Inferior parietal cortex (tissue), 1 donor: ENCODE results near the gene CSNK1G2.

ENCODE experiments used
- DNase-seq: peaks from one replicate; pipeline ENCODE4 v3.0.0-alpha.2; 2016; ENCODE audit errors: extremely low spot score

The CSNK1G2 gene

GRCh38 chr19:1968279-1969175, 27.6 kb downstream of the CSNK1G2 start:
- no peak for DNase-seq

- no peak for DNase-seq
Observed at GRCh38 chr19:1969176-1970002, 28.4 kb downstream of the CSNK1G2 start.

DNA sequence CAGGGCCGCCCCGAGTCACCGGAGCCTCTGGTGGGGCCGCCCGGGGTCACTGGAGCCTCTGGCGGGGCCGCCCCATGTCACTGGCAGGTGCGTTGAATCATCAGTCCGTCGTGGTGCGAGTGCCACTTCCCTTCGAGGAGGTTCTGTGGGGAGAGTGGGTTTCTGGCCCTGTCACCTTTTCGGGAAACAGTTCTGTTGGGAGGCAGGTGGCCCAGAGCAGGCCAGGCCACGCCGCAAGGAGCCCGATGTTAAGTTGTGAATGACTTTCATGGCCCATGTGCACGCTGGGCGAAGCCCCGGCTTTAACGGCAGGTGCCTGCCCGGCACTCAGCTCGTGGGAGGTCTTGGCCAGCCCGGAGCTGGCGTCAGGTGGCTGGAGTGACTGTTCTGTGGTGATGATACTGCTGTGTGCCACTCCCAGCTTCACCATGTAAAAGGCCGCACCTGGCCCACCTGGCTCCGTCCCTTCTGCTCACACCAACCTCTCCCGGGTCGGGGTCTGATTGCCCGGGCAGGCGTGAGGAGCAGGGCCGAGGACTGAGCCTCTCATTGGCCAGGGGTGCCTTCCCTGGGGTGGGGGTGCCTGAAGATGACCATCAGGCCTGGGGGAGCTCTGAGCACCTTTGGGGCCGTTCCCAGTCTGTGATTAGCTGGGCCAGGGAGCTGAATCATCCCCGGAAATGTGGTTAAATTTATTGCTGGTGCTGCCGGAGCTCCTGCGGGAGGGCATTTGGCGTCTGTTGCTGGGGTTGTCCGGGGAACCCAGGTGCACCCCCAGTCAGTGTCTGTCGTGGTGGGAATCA, 29.2 kb downstream of the CSNK1G2 start:
- no peak for DNase-seq

DNA sequence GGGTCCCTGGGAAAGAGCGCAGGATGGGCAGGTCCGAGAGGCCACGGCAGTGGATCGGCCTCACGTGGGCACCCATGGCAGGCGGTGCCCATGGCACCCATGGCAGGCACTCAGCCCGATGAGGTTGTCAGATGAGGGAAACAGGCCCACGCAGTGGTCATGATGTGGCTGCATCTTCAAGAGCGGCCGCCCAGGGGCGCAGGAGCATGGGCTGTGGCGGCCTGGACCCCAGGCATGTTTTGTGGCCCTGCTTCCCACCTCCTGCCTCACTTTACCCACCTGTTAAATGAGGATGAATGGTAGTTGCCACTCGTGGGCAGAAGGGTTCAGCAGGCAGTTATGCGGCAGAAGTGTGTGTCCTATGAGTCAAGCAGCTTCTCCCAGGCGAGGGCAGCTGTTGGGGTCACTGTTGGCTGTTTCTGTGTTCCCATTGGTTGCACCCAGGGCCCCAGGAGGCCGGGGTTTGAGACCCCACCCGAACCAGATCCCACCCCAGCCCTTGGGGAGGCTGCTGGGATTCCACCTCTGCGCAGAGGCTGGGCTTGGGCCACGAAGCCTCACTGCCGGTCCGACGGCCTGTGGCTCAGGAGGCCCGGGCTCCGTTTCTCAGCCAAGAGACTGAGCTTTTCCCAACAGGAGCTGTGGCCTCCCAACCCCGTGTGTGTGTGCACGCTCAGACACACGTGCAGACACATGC, 30.0 kb downstream of the CSNK1G2 start:
- DNase-seq: no peak

GRCh38 chr19:1974381-1975161, 33.6 kb downstream of the CSNK1G2 start:
- no peak for DNase-seq

GRCh38 chr19:1975162-1975480, 34.1 kb downstream of the CSNK1G2 start:
- no peak for DNase-seq

DNA sequence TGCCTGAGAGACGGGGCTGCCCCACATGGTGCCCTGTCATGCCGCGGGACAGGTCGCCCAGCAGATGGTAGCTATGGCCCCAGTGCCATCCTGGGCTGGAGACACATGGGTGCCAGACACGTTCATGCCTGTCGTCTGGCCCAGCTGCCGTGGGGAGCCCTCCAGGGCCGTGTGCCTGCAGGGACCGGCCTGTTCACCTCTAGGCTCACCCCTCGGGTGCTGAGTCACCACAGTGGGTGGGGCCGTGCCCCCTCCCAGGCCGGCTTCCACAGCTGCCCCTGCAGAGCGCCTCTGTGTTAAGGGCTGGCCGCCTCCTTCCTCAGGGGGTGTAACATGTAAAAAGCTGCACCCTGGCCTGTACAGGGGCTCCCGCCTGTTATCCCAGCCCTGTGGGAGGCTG, 36.1 kb downstream of the CSNK1G2 start:
- DNase-seq: no peak

DNA sequence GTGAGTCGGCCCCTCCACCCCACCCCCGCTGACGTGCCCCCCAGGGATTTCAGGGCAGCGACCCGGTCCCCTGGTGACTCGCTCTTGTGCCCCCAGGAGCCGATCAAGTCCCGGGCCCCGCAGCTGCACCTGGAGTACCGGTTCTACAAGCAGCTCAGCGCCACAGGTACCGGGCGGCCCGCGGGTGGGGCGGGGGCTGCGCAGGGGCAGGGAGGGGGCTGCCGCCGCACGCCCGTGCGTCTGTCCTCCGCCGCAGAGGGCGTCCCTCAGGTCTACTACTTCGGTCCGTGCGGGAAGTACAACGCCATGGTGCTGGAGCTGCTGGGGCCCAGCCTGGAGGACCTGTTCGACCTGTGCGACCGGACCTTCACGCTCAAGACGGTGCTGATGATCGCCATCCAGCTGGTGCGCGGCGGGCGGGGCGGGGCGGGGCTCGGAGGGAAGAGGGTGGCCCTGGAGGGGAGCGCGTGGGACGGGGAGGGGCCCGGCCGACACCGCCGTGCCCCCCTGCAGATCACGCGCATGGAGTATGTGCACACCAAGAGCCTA, 37.4 kb downstream of the CSNK1G2 start:
- DNase-seq: no peak

GRCh38 chr19:1979017-1979416, 38.0 kb downstream of the CSNK1G2 start:
- DNase-seq: no peak

- no peak for DNase-seq
Observed at GRCh38 chr19:1979642-1980041, 38.7 kb downstream of the CSNK1G2 start.

- DNase-seq: no peak
Observed at GRCh38 chr19:1980091-1980808, 39.3 kb downstream of the CSNK1G2 start.

- DNase-seq: no peak
Observed at GRCh38 chr19:1980809-1981181, 39.8 kb downstream of the CSNK1G2 start.

GRCh38 chr19:1981253-1981652, 40.3 kb downstream of the CSNK1G2 start:
- DNase-seq: no peak

DNA sequence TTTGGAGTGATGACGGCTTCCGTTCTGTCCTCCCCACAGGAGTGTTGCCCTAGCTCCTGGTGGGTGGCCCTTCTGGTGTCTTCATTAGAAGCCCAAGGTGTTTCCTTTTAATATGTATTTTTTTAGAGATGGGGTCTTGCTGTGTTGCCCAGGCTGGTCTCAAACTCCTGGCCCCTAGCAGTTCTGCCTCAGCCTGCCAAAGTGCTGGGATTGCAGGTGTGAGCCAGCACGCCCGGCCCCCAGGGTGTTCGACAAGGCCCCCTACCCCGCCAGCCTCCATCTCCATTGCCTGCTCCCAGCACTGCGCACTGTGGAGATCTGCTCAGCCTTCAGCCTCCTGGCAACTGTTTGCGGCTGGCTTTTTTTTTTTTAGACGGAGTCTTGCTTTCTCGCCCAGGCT, 43.4 kb downstream of the CSNK1G2 start:
- DNase-seq: no peak

DNA sequence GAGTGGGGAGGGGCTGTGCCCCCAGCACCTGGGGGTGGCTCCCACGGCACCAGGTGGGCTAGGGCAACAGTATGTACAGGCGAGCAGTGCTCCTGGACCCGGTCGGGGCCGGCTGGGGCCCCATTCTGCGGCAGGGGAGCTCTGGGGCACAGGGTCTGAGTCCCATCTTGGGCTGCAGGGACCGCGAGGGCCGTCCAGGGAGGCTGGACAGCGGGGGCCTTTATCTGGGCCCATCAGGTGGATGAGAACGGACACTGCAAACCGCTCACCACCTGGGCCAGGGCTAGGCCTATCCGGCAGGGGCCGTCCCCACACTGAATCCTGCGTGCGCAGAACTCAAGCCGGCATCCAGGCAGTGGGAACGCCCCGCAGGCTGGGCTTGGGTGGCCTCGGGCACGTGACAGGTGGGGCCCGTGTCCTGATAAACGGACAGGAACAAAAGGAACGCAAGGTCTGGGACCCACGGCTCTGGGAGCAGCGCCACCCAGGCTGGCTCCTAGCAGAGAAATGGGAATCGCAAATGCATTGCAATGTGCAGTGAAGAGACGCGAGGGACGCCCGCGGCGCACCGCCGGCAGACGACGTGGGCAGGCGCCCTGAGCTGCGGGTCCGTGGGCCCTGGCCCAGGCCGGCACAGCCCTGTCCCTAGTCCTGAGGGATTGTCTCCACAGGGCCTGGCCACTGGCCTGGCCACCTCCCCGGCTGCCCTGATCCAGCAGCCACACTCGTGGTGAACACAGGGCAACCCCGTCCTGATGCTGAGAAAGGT, 44.8 kb downstream of the CSNK1G2 start:
- no peak for DNase-seq

GRCh38 chr19:1986357-1987162, 45.6 kb downstream of the CSNK1G2 start:
- DNase-seq: no peak

DNA sequence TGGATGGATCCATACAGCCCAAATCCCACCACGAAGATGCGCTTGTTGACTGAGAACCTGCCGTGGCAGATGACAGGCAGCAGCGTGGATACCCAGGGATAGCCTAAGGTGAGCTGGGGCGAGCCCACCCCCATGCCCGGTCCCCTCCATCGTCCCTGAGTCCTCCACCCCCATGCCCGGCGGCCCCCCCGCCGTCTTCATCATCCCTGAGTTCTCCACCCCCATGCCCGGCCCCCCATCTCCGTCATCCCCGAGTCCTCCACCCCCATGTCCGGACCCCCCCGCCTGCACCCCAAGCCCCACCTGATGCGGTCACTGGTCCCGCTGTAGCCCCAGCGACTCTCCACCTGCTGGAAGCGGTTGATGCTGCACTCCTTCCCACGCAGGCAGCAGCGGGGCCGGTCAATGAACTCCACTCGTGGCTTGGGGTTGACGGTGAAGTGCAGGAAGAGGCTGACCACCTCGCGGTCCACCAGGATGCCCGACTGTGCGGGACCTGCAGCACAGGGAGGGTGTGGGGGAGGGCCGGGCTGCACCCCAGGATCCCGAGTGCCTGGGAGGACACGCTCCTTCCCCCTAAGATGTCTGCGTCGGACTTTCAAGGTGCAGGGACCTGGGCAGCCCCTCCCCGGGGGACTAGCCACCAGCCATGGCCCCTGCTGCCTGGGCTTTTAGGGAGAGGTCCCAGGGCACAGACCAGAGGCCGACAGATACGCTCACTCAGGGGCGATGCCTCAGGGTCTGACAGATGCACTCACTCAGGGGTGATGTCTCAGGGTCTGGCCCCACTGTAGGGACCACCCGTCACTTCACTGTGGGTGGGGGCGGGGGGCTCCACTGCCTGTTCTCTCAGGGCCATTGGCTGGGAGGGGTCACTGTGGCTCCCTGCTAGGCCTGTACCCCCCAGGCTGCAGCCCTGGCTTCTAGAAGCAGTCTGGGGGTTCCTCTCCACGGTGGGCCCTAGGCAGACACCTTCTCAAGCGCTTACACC, 46.5 kb downstream of the CSNK1G2 start:
- DNase-seq: no peak
